AG10803 (cell line): ENCODE data around the gene BABAM2.
"Not testable (repeated sequence)": the region's sequence is repeated elsewhere in the genome, so short reads cannot be mapped to it uniquely, and the experiment has no call there.

Source experiments
- DNase-seq: peaks from one replicate; pipeline ENCODE4 v3.0.0; 2010; ENCODE audit warnings: low read depth
- H3K4me3 ChIP-seq: 2 replicates; pipeline ENCODE4 v1.5.1; 2011; ENCODE audit warnings: mild to moderate bottlenecking, low read length, control low read depth
- CTCF ChIP-seq: conservative IDR thresholded peaks from 2 replicates; pipeline ENCODE4 v1.5.1; 2011; ENCODE audit warnings: mild to moderate bottlenecking, low read length, control low read depth, inconsistent platforms

The BABAM2 gene

GRCh38 chr2:28101892-28102291 lies 211.4 kb downstream of the BABAM2 start:
- no peak for TF ChIP-seq CTCF
- peak overlapping the region; percentile 33 for H3K4me3 ChIP-seq
- peak; percentile 31 for DNase-seq

GRCh38 chr2:28102455-28102874 lies 211.9 kb downstream of the BABAM2 start:
- peak overlapping the region; percentile 33 for H3K4me3 ChIP-seq
- no peak for TF ChIP-seq CTCF
- DNase-seq = peak; percentile 81

- no peak for DNase-seq
These were observed 213.1 kb downstream of the BABAM2 start for GRCh38 chr2:28103611-28104010.

GRCh38 chr2:28108143-28108542 lies 217.6 kb downstream of the BABAM2 start:
- H3K4me3 ChIP-seq = no peak overlapping the region
- DNase-seq = peak; percentile 88
- no peak for TF ChIP-seq CTCF

More at GRCh38 chr2:28103611-28104010, 213.1 kb downstream of the BABAM2 start:
- no peak for TF ChIP-seq CTCF
- no peak overlapping the region for H3K4me3 ChIP-seq

- DNase-seq = peak; percentile 35
- H3K4me3 ChIP-seq = not testable (repeated sequence)
These were observed 223.2 kb downstream of the BABAM2 start for GRCh38 chr2:28113771-28114170.

GRCh38 chr2:28117104-28117596 lies 226.6 kb downstream of the BABAM2 start:
- peak; percentile 21 for DNase-seq
- TF ChIP-seq CTCF = no peak

GRCh38 chr2:28119631-28120030 lies 229.1 kb downstream of the BABAM2 start:
- no peak overlapping the region for H3K4me3 ChIP-seq
- DNase-seq = no peak
- no peak for TF ChIP-seq CTCF

More at GRCh38 chr2:28117104-28117596, 226.6 kb downstream of the BABAM2 start:
- H3K4me3 ChIP-seq = no peak overlapping the region

GRCh38 chr2:28128281-28128950 lies 237.9 kb downstream of the BABAM2 start:
- no peak for DNase-seq
- no peak for TF ChIP-seq CTCF
- no peak overlapping the region for H3K4me3 ChIP-seq
